Chondrocyte (in vitro differentiated cells): Measurements from ENCODE around the gene APP. TPM values are rescaled to one million over a fixed set of nuclear protein-coding genes. Genes with fewer than 3 reads are reported as not detected.

Source experiments
- DNase-seq: peaks from one replicate; pipeline ENCODE4 v3.0.0; 2021; ENCODE audit warnings: mixed read lengths, low spot score
- H3K27ac Mint-ChIP-seq: one replicate; pipeline ENCODE4 v1.8.0; 2021; ENCODE audit warnings: mild to moderate bottlenecking, moderate library complexity, mixed read lengths; ENCODE audit not compliant: unreplicated experiment
- H3K27me3 Mint-ChIP-seq: 2 replicates; pipeline ENCODE4 v1.8.0; 2021; ENCODE audit warnings: low read depth, mixed read lengths
- H3K36me3 Mint-ChIP-seq: 2 replicates; pipeline ENCODE4 v1.8.0; 2021; ENCODE audit warnings: low read depth, mixed read lengths
- H3K4me1 Mint-ChIP-seq: 2 replicates; pipeline ENCODE4 v1.8.0; 2021; ENCODE audit warnings: low read depth, mild to moderate bottlenecking, mixed read lengths
- H3K4me3 Mint-ChIP-seq: one replicate; pipeline ENCODE4 v1.8.0; 2021; ENCODE audit warnings: mild to moderate bottlenecking, moderate library complexity, mixed read lengths; ENCODE audit not compliant: unreplicated experiment
- H3K9me3 Mint-ChIP-seq: 2 replicates; pipeline ENCODE4 v1.8.0; 2021; ENCODE audit warnings: low read depth, mixed read lengths
- CTCF ChIP-seq: fragments of 200-600 bp; sonication (generic); IDR thresholded peaks from 2 replicates; pipeline ENCODE4 v1.5.0; 2021; ENCODE audit warnings: antibody characterized with exemption, mild to moderate bottlenecking, moderate library complexity
- total RNA-seq: library from RNA; stranded (reverse); gene quantifications from 3 replicates; pipeline ENCODE4 v1.2.1, GENCODE V29; 2021

APP gene
- total RNA-seq, 1 donor from 2014 or later, result 442 TPM

DNA sequence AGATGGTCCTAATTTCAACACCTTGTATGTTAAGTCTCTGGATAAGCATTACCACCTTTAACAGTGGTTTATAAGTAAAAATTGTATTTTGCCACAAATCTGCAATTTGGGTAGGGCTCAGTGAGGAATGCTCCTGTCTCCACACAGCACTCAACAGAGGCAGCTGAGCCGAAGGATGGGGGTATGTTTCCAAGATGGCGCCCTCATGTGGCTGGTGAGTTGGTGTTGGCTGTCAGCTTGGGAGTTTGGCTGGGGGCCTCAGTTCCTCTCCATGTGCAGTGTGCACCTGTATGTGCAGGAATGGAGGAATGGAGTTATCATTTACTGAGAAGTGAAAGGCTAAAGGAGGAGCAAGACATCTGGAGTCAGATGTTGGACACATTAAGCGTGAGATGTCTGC is 299.0 kb downstream of the APP start:
- Mint-ChIP-seq H3K4me3 (no peak overlapping the region), H3K9me3 (no peaks in the 10 kb centered on the region), H3K4me1 (no peaks in the 10 kb centered on the region), H3K36me3 (peaks cover 5% of the 10 kb centered on the region), H3K27me3 (no peaks in the 10 kb centered on the region), H3K27ac (no peak overlapping the region)
- DNase-seq, result no peak
- TF ChIP-seq CTCF, result peak; percentile 39

DNA sequence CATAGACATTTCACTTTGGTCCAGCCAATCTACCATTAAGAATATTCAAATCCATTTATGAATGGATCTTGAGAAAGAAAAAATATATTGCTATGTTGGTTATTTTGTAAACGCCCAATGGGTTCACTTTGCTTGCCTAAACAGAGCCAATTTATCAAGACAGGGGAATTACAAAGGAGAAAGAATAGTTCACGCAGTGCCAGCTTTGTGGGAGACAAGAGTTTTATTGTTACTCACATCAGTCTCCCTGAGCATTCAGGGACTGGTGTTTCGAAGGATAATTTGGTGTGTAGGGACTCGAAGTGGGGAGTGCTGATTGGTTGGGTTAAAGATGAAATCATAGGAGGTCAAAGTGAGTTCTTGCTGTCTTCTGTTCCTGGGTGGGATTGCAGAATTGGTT is 300.5 kb downstream of the APP start:
- Mint-ChIP-seq H3K9me3 (no peaks in the 10 kb centered on the region), H3K27me3 (no peaks in the 10 kb centered on the region), H3K4me3 (no peak overlapping the region), H3K4me1 (no peaks in the 10 kb centered on the region), H3K36me3 (peaks cover 3% of the 10 kb centered on the region), H3K27ac (no peak overlapping the region)
- DNase-seq, result no peak
- no peak for TF ChIP-seq CTCF

DNA sequence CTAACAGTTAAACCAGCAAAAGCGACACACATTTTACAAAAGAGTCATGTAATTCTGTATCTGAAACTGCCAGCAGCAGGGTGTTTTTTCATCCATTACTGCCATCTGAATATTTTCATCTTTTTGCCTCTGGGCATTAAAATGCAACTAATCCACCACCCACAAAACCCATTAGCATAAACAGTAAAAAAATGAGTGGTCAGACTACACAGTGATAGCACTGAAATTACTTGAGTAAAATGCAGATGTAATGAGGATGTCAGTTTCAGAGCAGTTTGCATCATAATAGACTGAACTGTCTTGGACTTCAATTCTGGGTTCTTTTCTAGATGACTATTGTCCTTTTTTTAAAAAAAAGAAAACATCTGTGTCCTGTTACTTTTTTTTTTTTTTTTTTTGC is 303.5 kb downstream of the APP start:
- no peak for DNase-seq
- Mint-ChIP-seq H3K9me3 (no peaks in the 10 kb centered on the region), H3K27ac (no peak overlapping the region), H3K4me3 (no peak overlapping the region), H3K27me3 (no peaks in the 10 kb centered on the region), H3K36me3 (peaks cover 3% of the 10 kb centered on the region), H3K4me1 (no peaks in the 10 kb centered on the region)
- no peak for TF ChIP-seq CTCF

DNA sequence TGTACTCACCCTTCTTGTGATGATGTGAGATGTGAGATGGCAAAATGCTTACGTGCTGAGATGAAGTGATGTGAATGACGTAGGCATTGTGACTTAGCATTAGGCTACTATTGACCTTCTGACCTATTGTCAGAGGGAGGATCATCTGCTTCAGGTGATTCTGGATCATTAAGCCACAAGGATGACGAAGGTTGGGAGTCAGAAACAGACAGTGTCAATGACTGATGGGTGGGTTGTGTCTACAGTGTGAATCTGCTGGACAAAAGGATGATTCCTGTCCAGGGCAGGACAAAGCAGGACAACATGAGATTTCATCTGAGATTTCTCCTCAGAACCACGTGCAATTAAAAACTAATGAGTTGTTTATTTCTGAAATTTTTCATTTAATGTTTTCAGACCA is 306.8 kb downstream of the APP start:
- DNase-seq, result no peak
- no peak overlapping the region for H3K4me3 Mint-ChIP-seq
- no peaks in the 10 kb centered on the region for H3K27me3 Mint-ChIP-seq
- H3K27ac Mint-ChIP-seq, result no peak overlapping the region
- peaks cover 5% of the 10 kb centered on the region for H3K9me3 Mint-ChIP-seq
- peaks cover 10% of the 10 kb centered on the region for H3K4me1 Mint-ChIP-seq
- no peaks in the 10 kb centered on the region for H3K36me3 Mint-ChIP-seq
- TF ChIP-seq CTCF, result no peak

DNA sequence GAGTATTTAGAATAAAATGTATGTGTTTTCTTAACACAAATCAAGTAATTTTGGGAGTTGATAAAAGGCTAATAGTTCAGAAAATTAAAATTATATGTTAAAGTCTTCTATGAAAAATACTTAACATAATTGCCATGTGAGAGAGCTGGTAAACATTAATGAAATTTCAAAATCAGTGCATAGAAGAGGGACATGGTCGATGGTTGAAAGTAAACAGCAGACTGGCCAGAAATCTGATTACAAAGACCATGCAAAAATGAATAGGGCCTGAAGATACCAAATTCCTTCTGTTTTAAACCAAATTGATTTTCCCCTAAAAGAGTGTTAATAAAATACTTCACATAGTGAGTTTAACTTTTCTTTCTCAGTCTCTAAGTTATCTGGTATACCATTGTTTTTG is 307.5 kb downstream of the APP start:
- DNase-seq, result no peak
- Mint-ChIP-seq H3K27ac (no peak overlapping the region), H3K36me3 (no peaks in the 10 kb centered on the region), H3K4me3 (no peak overlapping the region), H3K9me3 (peaks cover 5% of the 10 kb centered on the region), H3K27me3 (no peaks in the 10 kb centered on the region), H3K4me1 (peaks cover 11% of the 10 kb centered on the region)
- no peak for TF ChIP-seq CTCF
